Transverse colon (tissue), 4 donors: Measurements from ENCODE around the gene NRAS. TPM values are rescaled to one million over a fixed set of nuclear protein-coding genes. Genes with fewer than 3 reads are reported as not detected.
A peak's percentile ranks its signal among the peaks of the same experiment; 100 is the strongest.

Experiments
- DNase-seq: peaks from one replicate; pipeline ENCODE4 v3.0.0-alpha.2; 2019
- H3K27ac ChIP-seq, 4 donors: fragments of 200-600 bp; sonication (generic); 2 replicates each; pipeline ENCODE4 v1.5.1; 2016 to 2018; ENCODE audit warnings: inconsistent platforms in 4 of 4
- H3K27me3 ChIP-seq: fragments of 200-600 bp; sonication (generic); 2 replicates; pipeline ENCODE4 v1.5.1; 2017; ENCODE audit warnings: inconsistent platforms
- H3K36me3 ChIP-seq, 4 donors: fragments of 200-600 bp; sonication (generic); 2 replicates each; pipeline ENCODE4 v1.5.1; 2017 to 2019; ENCODE audit warnings: inconsistent platforms in 4 of 4
- H3K4me1 ChIP-seq, 4 donors: fragments of 200-600 bp; sonication (generic); 2 replicates each; pipeline ENCODE4 v1.5.1; 2017 to 2020; ENCODE audit warnings: inconsistent platforms in 4 of 4
- H3K4me3 ChIP-seq, 4 donors: fragments of 200-600 bp; sonication (generic); 1 replicate in 1 of 4; 2 replicates in 3 of 4; pipeline versions ENCODE4 v1.5.1 to v1.6.1; 2017 to 2019; ENCODE audit warnings: inconsistent platforms in 4 of 4
- H3K9me3 ChIP-seq, 2 donors: fragments of 200-600 bp; sonication (generic); 2 replicates each; pipeline ENCODE4 v1.5.1; 2017 to 2019; ENCODE audit warnings: inconsistent platforms in 2 of 2
- CTCF ChIP-seq, 5 experiments: fragments of 200-600 bp in 3 of 5; fragments of 450-650 bp in 2 of 5; sonication (generic) in 3 of 5; IDR thresholded peaks; 1 replicate in 2 of 5; 2 replicates in 3 of 5; pipeline ENCODE4 v1.5.1; 2016 to 2017; ENCODE audit warnings: antibody characterized with exemption in 5 of 5, inconsistent platforms in 3 of 5, mild to moderate bottlenecking in 2 of 5, moderate library complexity in 1 of 5
- EP300 ChIP-seq: sonication (generic); formaldehyde crosslinking; IDR thresholded peaks from one replicate; pipeline ENCODE4 v1.6.1; 2017; ENCODE audit warnings: antibody characterized with exemption, low read depth
- POLR2A ChIP-seq: fragments of 450-650 bp; IDR thresholded peaks from one replicate; pipeline ENCODE4 v1.6.1; 2016; ENCODE audit warnings: antibody characterized with exemption, mild to moderate bottlenecking, moderate library complexity
- POLR2AphosphoS5 ChIP-seq, 3 donors: sonication (generic); formaldehyde crosslinking; IDR thresholded peaks; one replicate each; pipeline ENCODE4 v1.6.1; 2016; ENCODE audit warnings: antibody characterized with exemption in 3 of 3
- WGBS, 2 donors: methylation state at CpG; one replicate each; pipeline ENCODE4 v1.1.5; 2018; ENCODE audit warnings: low coverage in 1 of 2; 5-methylcytosine and 5-hydroxymethylcytosine counted together
- in situ Hi-C, 4 donors: fragments of 200-750 bp; cut with MboI; loops; one replicate each; pipeline versions ENCODE4 v1.15.0 to v1.15.1; 2017; ENCODE audit warnings: low sequenced_read_pairs in 3 of 4, low pct_ligation_motif_present in 1 of 4, low pct_unique_long_range_greater_than_20kb in 1 of 4
- intact Hi-C: fragments of 100-400 bp; cut with DNase I; formaldehyde crosslinking; loops from one replicate; pipeline ENCODE4 v1.15.1; 2023; ENCODE audit warnings: low total_unique reads
- total RNA-seq, 4 donors: library from RNA; depleted of rRNA; stranded (reverse); fragments of >200 nt; gene quantifications; one replicate each; pipeline ENCODE4 v1.1.0, GENCODE V29; 2016

Gene NRAS
- total RNA-seq, 4 donors from 2014 or later, result 14.5 to 56.3 (median 44.6) TPM

- Histone ChIP-seq H3K27ac (peak overlapping the region; percentile 76 to 85 (median 81)), H3K36me3 (no peaks in the 10 kb centered on the region), H3K27me3 (no peaks in the 10 kb centered on the region), H3K4me1 (peaks cover 0 to 16% (median 5%) of the 10 kb centered on the region in 4 donors), H3K9me3 (no peaks in the 10 kb centered on the region), H3K4me3 (no peak overlapping the region)
- intact Hi-C loops, result no loop called here
- TF ChIP-seq CTCF (IDR thresholded peaks at IDR 0.05) (peak; percentile 17 to 37 (median 26)), POLR2A (no peak)
- in situ Hi-C loops, result no loop called here
- WGBS, 2 donors, result 54 to 59% methylated on average over 8 to 9 of the region's 9 CpGs
- DNase-seq, result no peak
Observed at GRCh38 chr1:114671011-114671938, 45.3 kb downstream of the NRAS start.

- WGBS, 2 donors, result 5 to 33% methylated on average over 3 to 37 of the region's 45 CpGs
- Histone ChIP-seq H3K4me3 (peak overlapping the region; percentile 46 to 73 (median 54)), H3K27me3 (no peaks in the 10 kb centered on the region), H3K9me3 (no peaks in the 10 kb centered on the region), H3K27ac (peak overlapping the region; percentile 76 to 85 (median 81)), H3K36me3 (no peaks in the 10 kb centered on the region), H3K4me1 (peaks cover 0 to 16% (median 5%) of the 10 kb centered on the region in 4 donors)
- intact Hi-C loops, result no loop called here
- in situ Hi-C loops, result no loop called here
- DNase-seq, result peak; percentile 96
- TF ChIP-seq POLR2A (peak; percentile 65), EP300 (no peak), CTCF (IDR thresholded peaks at IDR 0.05) (peak in 3 of 5 experiments; percentile 29 to 39 (median 33)), POLR2AphosphoS5 (IDR thresholded peaks at IDR 0.05) (peak; percentile 55 to 70 (median 63))
Observed at GRCh38 chr1:114670083-114671010, 46.2 kb downstream of the NRAS start.

- TF ChIP-seq POLR2A (no peak), POLR2AphosphoS5 (IDR thresholded peaks at IDR 0.05) (no peak), CTCF (IDR thresholded peaks at IDR 0.05) (peak in 1 of 5 experiments; percentile 7), EP300 (no peak)
- Histone ChIP-seq H3K27ac (peak within 1 kb of the TSS; percentile 76 to 85 (median 81)), H3K36me3 (no peaks in the 10 kb centered on the region), H3K27me3 (no peaks in the 10 kb centered on the region), H3K4me3 (peak within 1 kb of the TSS; percentile 46 to 73 (median 54)), H3K9me3 (no peaks in the 10 kb centered on the region), H3K4me1 (peaks cover 0 to 16% (median 5%) of the 10 kb centered on the region in 4 donors)
- in situ Hi-C loops (no loop called here), intact Hi-C loops (no loop called here)
- 1% methylated on average over 31 of the region's 50 CpGs; no CpG with 5 or more reads in 1 of the 2 donors for WGBS, 2 donors
- no peak for DNase-seq
Observed at GRCh38 chr1:114669562-114670082, 46.9 kb downstream of the NRAS start, which contains the start of gene DENND2C. TSS of gene DENND2C (minus strand) at chr1:114670049. CDS start at chr1:114625984, 44,065 bp downstream.
